GM12865 (cell line): ENCODE measurements around the gene ZNF300.

Source experiments
- DNase-seq: peaks from one replicate; pipeline ENCODE4 v3.0.0; 2010; ENCODE audit warnings: low read depth
- H3K4me3 ChIP-seq: 2 replicates; pipeline ENCODE4 v1.5.1; 2011; ENCODE audit warnings: mild to moderate bottlenecking, low read depth, low read length, control low read depth
- CTCF ChIP-seq: IDR thresholded peaks from 2 replicates; pipeline ENCODE4 v1.5.1; 2011; ENCODE audit warnings: low read length, control low read depth, low read depth, inconsistent platforms; ENCODE audit not compliant: insufficient read depth; ENCODE audit errors: missing control alignments

ZNF300 gene

GRCh38 chr5:150918613-150919012 is 13.8 kb upstream of the ZNF300 start:
- no peak for DNase-seq
- no peak for TF ChIP-seq CTCF

GRCh38 chr5:150912312-150912814 is 7.6 kb upstream of the ZNF300 start:
- no peak for TF ChIP-seq CTCF
- no peak overlapping the region for H3K4me3 ChIP-seq

More at GRCh38 chr5:150918613-150919012, 13.8 kb upstream of the ZNF300 start:
- no peak overlapping the region for H3K4me3 ChIP-seq

GRCh38 chr5:150905312-150905683 is 518 bp upstream of the ZNF300 start:
- no peak overlapping the region for H3K4me3 ChIP-seq
- DNase-seq, result no peak
- no peak for TF ChIP-seq CTCF

More at GRCh38 chr5:150912312-150912814, 7.6 kb upstream of the ZNF300 start:
- no peak for DNase-seq

GRCh38 chr5:150901446-150901845 is 3.3 kb downstream of the ZNF300 start:
- TF ChIP-seq CTCF, result no peak
- no peak for DNase-seq
- no peak overlapping the region for H3K4me3 ChIP-seq

GRCh38 chr5:150895431-150896428 is 9.1 kb downstream of the ZNF300 start:
- no peak overlapping the region for H3K4me3 ChIP-seq
- TF ChIP-seq CTCF, result no peak
- DNase-seq, result no peak

- H3K4me3 ChIP-seq, result no peak overlapping the region
- no peak for TF ChIP-seq CTCF
- no peak for DNase-seq
These were observed 25.4 kb downstream of the ZNF300 start for GRCh38 chr5:150879358-150879757.

GRCh38 chr5:150862070-150862469 is 42.7 kb downstream of the ZNF300 start:
- H3K4me3 ChIP-seq, result no peak overlapping the region
- no peak for TF ChIP-seq CTCF

More at GRCh38 chr5:150862070-150862469, 42.7 kb downstream of the ZNF300 start:
- no peak for DNase-seq
